GM18868 (cell line): ENCODE data around the gene DDRGK1.

ENCODE experiments used
- ATAC-seq: cut with Tn5 transposase; IDR thresholded peaks from one replicate; pipeline ENCODE4 v1.9.1; 2021; ENCODE audit warnings: mild to moderate bottlenecking, moderate library complexity; ENCODE audit not compliant: unreplicated experiment

Gene DDRGK1

DNA sequence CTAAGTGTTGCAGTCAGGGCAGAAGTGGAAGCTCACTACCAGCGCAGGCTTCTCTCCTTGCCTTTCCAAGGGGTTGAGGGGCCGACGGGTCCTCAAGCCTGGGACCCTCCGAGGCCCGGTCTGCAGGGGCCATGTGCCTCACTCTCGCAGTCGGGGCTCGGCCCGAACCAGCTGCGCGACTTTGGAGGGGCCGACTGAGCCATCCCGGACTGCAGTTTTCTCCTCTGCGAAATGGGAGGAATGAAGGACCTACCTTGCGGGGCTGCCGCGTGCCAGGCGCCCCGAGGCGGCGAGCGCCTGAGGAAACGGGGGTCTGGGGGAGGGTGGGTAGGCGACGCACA, 36.8 kb downstream of the DDRGK1 start:
- ATAC-seq: no peak

DNA sequence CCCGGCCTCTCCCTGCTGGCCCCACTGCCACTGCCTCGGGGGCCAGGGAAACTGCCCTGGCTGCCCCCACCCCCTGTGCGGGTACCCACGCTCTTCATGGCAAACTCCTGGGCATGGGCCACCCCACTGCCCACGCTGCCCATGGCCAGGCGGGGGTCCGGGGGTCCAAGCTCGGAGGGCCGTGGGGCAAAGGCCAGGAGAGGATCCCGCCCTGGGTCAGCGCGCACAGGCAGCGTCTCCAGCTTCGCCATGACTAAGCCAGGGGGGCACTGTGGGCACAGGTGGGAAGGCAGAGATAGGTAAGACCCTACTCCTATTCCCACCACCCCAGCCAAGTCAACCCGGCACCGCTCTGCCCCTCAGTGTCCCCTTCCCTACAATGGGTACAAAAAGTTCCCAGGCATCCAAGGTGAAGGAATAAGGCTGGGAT, 37.6 kb downstream of the DDRGK1 start:
- no peak for ATAC-seq

DNA sequence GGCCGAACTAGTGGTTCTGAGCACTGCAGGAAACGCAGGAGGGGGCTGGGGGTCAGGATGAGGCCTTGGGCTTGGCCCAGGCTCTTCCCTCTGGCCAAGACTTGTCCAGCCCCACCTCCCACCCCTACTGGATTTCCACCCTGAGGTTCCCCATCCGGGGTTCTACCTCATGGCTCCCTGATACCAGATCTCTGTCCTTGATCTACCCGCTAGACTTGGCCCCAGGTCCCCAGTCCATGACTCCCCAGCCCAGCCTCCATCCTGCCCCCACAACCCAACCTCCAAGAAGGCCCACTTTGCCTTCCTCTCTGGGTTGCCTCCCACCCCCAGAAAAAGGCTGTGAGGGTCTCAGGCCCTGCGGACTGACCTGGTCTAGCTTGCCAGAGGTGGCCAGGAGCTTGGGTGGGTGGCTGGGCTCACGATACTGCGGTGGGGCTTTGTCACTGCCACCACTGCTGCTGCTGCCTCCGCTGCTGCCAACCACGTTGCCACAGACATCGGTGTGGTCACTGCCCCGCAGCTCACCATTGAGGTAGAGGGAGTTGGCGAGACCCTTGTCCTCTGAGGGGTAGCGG, 38.1 kb downstream of the DDRGK1 start:
- no peak for ATAC-seq

DNA sequence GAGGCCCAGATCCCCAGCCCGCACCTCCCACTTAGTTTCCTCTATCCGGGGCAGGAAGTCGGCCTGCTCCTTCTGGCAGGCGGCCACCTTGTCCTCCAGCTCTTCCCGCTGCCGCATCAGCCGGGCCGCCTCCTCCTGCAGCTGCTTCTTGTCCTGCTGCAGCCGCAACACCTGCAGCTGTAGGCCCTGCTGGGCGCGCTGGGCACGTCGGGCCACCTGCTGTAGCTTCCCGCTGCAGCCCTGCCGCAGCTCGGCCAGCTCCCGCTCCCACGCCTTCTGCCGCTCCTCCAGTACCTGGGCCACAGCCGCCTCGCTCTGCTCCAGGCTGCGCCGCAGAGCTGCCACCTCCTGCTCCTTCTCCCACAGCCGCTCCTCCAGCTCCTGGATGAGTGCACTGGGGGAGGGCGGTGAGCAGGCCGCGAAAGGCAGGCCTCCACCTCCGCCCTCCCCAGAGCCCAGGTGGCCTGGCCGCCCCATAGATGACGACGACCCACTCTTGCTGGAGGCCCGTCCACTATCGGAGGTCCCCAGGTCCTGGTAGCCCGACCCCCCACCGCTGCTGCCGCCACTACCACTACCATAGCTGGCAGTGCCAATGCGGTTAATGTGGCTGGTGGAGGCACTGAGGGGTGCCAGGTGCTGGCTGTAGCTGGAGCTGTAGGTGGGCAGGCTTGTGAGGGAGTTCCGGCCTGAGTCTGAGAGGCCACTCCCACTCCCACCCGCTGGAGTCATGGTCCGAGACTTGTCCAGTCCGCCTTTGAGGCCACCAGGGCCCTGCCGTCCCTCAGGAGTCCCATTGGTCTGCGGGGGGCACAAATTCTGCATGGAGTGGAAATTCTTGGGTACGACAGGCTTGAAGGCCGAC, 38.8 kb downstream of the DDRGK1 start:
- no peak for ATAC-seq

DNA sequence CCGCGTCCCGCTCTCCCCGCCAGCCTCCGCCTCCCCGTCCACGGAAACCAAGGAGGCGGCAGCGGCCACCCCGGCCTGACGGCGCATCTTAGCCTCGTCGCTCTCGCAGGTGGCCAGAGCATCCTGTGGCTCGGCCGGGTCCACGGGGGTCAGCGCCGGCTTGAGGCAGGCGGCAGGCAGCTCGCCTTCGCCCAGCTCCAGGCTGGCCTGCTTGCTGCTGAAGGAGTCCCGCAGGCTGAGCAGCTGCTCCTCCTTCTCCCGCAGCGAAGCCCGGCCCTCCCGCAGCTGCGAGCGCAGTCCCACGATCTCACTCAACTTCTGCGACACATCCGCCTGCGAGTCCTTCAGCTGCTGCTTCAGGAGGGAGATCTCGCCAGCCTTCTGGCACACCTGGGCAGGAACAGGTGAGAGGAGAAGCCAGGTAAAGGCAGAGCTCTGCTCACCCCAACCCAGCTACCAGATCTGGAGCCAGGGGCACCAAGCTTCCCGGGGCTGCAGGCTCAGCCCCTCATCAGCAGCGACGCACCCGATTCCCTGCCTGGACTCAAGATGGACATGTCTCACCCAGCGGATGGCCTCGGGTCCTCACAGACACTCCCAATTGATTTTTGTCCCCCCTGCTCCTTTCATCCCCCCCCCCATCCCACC, 39.6 kb downstream of the DDRGK1 start:
- no peak for ATAC-seq

DNA sequence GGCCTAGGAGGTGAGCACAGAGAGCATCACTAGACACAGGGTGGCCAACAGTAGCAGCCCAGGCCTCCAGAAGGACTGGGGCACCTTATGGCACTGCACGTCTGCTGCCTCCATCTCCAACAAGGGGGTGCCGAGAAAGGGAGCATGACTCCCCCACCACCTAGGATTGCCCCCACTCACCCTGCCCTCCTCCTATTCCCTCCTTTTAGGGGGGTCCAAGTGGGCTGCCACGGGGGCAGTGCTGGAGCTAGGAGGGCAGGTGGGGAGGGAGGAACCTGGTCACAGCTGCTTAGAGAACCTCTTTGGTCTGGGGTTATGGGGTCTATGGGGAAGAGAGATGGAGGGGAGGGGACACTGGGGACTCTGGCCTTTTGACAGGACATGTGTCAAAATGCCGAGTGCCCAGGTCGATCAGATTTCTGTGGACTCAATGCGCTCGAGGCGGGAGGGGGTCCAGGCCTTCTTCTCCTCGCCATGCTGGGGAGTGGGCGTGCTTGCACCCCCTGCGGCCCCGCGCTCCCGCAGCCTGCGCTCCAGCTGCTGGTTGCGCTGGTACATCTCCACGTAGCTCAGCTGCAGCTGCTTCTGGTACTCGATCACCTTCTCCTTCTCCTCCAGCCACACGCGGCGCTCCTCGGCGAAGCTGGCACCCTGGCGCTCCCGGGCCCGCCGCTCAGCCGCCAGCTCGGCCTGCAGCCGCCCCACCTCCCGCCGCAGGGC, 40.3 kb downstream of the DDRGK1 start:
- no peak for ATAC-seq

DNA sequence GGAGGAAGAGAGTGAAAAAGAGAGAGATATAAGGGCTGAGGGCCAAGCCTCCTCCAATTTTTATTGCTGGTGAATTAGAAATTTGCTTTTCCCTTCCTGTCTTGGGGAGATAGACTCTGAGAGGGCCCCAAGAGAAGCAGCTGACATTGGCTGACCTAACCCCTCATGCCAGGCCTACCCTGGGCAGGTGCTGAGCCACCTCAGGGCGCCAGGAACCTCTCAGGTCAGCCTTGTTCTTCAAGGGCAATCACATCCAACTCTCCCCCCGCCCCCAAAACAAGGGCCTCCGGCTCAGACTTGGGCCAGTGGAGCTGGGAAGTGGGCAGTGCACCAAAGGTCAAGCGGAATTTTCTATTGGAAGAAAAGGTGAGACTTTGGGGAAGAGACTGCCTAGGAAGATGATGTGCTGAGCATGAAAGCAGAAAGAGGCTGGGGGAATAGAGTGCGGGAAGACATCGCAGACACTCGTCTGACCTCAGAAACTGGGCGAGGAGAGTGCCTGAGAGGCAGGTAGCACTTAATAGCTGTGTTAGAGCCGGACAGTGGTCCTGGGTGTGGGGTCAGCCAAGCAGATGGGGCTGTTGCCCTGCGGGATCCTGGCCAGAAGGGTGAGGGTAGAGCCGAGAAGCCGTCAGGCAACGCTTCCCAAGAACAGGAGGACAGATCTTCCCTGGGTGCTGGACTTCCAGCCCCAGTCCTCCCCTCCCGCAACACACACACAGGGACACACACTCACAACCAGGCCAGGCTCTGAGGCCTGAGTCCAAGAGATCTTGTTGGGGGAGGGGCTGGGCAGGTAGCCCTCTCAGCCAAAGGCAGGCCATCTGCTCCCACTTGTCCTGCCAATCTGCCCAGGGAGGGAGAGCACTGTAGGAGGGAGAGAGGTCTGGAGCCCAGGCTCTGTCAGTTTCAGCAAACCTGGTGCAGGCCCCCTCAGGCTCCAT, 41.1 kb downstream of the DDRGK1 start:
- ATAC-seq: no peak

DNA sequence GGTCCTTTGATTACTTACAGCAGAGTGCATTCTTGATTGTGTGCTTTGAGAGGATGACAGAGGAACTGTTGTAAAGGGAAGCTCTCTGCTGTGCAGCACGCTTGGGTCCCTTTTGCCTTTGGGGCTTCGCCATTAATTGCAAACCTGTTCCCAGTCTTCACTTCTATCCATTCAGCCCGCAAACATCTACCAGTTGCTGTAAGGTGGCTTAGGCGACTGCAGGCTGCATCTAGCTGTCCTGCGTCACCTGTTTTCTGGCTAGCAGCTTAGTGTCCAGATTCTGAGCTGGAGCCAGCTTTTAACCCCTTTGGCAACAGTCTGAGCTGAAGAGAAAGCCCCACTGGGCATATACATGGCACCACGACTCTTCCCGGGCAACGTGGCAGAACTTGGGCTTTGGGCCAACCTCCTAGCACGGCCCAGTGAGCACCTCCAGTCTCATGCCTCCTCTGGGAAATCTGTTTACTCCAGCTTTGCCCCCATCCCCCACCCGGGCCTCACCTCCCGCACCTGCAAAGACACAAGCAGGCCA, 42.3 kb downstream of the DDRGK1 start:
- no peak for ATAC-seq

DNA sequence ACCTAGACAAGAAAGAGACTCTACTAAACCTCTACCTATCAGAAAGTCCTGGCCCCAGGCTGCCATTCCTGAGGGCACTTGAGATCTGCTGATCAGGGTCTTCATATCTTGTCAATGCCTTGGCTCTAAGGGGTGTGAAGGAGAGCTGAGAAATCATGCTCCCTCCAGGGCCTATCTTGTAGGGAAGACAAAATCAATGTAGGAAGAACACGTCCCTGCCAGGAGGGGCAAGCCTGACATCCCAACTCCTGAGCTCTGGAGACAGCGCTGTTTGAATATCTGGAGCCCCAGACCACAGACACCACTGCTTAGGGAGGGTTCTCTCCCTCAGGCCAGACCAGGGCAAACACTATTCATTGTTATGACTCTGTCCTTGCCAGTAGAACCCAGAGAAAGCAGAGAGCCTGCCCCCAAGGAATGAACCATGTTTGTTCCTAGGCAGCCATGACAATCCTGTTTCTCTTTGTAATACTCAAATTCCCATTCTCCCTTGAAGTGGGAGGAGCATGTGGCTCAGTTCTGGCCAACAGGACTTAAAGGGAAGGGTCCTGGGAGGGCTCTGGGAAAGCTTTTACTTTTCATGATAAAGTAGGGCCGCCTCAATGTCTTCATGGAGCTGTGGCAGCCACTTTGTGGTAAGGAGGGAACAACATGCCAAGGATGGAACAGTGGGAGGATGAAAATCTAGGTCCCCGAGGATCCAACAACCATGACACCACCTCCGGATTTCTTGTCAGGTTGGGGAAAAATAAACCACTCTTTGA, 43.0 kb downstream of the DDRGK1 start:
- ATAC-seq: no peak

DNA sequence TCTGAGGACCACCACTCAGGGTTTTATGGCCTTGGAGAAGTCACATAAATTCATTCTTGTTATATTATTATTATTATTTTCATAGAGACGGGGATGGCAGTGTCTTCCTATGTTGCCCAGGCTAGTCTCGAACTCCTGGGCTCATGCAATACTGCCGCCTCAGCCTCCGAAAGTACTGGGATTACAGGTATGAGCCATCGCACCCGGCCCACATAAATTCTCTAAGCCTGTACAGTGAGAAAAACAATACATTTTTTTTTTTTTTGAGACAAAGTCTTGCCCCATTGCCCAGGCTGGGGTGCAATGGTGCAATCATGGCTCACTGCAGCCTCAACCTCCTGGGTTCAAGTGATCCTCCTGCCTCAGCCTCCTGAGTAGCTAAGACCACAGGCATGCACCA, 44.1 kb downstream of the DDRGK1 start:
- ATAC-seq: no peak

DNA sequence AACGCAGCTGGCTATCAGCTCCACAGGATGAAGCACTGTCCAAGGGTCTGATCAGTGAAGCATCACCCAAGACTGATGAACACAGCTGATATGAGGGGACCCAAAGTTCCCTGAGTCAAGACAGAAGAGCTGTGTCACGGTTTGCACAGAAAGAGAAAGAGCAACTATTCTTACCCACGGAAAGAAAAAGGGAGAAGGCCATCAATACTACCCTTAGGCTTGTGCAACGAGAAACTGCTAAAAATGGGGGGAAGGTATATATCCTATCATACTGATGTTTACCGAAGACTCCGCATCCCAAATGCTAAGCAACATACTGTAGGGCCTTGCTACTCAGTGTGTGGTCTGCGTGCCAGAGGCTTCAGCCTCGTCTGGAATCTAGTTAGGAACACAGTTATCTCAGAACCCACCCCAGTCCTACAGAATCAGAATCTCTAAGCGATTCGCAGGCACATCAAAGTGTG, 45.5 kb downstream of the DDRGK1 start:
- no peak for ATAC-seq

DNA sequence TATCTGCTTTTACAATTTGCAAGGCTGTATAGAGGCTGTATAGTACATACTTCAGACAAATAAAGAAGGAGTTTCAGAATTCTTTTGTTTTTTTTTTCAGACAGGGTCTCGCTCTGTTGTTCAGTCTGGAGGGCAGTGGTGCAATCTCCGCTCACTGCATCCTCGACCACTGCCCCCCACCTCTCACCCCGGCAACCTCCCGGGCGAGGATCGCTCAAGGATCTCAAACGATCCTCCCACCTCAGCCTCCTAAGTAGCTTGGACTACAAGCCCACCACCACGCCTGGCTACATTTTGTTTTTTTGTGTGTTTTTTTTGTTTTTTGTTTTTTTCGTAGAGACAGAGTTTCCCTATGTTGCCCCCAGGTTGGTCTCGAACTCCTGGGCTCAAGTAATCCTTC, 46.7 kb downstream of the DDRGK1 start:
- ATAC-seq: no peak

DNA sequence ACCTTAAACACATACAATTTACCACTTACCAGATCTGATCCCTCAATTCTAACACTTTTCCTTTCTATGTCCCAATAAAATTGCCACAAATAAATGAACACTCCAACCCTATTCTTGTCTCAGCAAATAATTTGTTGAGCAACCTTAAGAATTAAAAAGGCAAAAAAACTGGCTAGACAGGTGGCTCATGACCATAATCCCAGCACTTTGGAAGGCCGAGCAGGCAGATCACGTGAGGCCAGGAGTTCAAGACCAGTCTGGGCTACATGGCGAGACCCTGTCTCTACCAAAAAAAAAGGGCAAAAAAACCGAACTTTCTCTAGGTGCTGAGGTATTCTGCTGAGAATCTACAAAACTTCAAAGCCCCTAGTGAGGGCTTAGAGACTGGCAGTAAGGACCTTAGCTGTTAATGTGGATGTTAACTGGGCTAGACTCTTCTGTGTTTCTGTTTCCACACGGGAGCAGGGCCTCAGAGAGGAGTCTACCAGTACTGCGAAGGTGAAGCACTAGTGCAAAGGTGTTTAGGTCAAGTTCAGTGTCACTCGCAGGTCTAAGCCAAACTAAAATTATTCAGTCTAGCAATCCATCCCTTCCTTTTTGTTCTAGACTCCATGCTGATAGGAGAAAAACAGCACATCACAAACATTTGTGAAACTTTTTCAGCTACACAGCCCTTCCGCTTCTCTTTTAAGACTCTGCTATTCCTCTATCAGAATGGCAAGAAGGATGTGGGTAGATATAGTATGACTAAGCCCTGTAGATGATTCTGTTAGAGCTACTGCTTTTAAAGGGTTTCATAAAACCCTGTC, 47.5 kb downstream of the DDRGK1 start:
- ATAC-seq: peak; percentile 70

DNA sequence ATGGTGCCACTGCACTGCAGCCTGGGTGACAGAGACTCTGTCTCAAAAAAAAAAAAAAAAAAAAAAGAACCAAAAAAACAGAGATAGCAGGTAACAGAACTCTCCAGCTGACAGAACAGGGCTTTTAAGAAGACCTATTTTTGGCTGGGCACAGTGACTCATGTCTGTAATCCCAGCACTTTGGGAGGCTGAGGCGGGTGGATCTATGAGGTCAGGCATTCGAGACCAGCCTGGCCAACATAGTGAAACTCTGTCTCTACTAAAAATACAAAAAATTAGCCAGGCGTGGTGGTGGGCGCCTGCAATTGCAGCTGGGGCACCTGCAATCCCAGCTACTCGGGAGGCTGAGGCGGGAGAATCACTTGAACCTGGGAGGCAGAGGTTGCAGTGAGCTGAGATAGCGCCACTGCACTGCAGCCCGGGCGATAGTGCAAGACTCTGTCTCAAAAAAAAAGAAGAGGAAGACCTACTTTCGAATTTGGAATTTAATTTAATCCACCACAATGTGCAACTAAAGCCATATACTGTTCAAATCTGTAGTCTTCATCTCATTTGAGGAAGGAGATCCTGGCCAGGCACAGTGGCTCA, 52.3 kb downstream of the DDRGK1 start:
- ATAC-seq: peak; percentile 59

DNA sequence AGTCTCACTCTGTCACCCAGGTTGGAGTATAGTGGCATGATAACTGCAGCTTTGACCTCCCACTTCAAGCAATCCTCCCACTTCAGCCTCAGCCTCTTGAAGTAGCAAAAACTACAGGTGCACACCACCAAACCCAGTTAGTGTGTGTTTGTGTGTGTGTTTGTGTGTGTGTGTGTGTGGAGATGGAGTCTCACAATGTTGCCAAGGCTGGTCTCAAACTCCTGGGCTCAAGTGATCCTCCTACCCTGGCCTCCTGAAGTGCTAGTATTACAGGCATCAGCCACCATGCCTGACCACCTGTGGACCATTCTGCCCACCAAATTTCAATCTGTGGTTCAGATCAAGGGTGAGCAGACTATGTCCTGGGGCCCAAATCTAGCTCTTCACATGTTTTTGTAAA, 53.6 kb downstream of the DDRGK1 start:
- ATAC-seq: no peak

DNA sequence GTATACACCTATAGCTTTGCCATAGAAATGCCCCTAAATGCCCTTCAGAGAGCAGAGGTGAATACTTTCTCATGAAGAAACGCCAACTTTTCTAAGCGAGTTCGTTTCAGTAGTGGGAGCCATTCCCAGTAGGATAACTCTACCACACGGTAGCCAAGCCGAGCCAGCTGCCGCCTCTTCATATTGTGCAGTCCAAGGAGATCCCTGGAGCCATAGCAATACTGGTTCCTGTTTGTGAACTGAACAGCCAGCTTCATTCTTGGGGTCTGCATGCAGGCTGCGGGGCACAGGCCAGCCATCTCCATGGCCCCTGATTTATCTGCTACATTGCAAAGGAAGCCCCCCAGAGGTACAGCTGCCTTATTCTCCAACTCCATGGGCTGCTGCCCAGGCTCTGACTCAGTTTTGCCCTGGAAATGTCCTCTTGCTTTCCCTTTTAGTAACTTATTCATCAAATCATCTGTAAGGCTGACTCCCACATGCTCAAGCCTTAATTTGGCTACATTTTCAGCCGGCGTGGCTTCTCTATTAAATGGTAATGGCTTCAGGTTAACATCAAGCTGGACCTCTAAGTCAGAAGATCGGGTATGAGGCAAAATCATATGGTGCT, 57.6 kb downstream of the DDRGK1 start:
- ATAC-seq: no peak

DNA sequence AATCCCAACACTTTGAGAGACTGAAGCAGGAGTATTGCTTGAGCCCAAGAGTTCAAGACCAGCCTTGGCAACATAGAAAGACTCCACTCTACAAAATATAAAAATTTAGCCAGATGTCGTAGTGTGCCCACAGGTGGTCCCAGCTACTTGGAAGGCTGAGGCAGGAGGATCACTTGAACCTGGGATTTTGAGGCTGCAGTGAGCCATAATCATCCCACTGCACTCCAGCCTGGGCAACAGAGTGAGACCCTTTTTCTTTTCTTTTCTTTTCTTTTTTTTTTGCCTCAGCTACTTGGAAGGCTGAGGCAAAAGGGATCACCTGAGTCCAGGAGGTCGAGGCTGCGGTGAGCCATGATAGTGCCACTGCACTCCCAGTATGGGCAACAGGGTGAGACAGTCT, 62.7 kb downstream of the DDRGK1 start:
- ATAC-seq: no peak
